HAP-1 (cell line): ENCODE data around the gene DCC.

Source experiments
- DNase-seq, 2 experiments: peaks; one replicate each; pipeline ENCODE4 v3.0.0-alpha.2; 2016 to 2020; ENCODE audit warnings: low spot score in 2 of 2
- H3K27me3 ChIP-seq: fragments of 250-450 bp; sonication (Bioruptor Pico); 2 replicates; pipeline ENCODE4 v1.5.1; 2020; ENCODE audit warnings: low read depth, mild to moderate bottlenecking, moderate library complexity
- H3K36me3 ChIP-seq: fragments of 250-450 bp; sonication (Bioruptor Pico); replicated peaks from 2 replicates; pipeline ENCODE4 v1.5.1; 2020; ENCODE audit warnings: mild to moderate bottlenecking
- H3K4me1 ChIP-seq: fragments of 250-450 bp; sonication (Bioruptor Pico); 2 replicates; pipeline ENCODE4 v1.5.1; 2020; ENCODE audit warnings: mild to moderate bottlenecking
- H3K4me3 ChIP-seq: fragments of 250-450 bp; sonication (Bioruptor Pico); 2 replicates; pipeline ENCODE4 v1.5.1; 2020; ENCODE audit warnings: mild to moderate bottlenecking, moderate library complexity
- H3K9me3 ChIP-seq: fragments of 250-450 bp; sonication (Bioruptor Pico); 2 replicates; pipeline ENCODE4 v1.5.1; 2020; ENCODE audit warnings: mild to moderate bottlenecking, moderate library complexity
- in situ Hi-C: fragments of 300-500 bp; cut with MboI; formaldehyde crosslinking; loops from 3 replicates; pipeline ENCODE4 v1.14.3; 2020; ENCODE audit warnings: low sequenced_read_pairs, inconsistent platforms, mixed read lengths

Gene DCC, protein sequence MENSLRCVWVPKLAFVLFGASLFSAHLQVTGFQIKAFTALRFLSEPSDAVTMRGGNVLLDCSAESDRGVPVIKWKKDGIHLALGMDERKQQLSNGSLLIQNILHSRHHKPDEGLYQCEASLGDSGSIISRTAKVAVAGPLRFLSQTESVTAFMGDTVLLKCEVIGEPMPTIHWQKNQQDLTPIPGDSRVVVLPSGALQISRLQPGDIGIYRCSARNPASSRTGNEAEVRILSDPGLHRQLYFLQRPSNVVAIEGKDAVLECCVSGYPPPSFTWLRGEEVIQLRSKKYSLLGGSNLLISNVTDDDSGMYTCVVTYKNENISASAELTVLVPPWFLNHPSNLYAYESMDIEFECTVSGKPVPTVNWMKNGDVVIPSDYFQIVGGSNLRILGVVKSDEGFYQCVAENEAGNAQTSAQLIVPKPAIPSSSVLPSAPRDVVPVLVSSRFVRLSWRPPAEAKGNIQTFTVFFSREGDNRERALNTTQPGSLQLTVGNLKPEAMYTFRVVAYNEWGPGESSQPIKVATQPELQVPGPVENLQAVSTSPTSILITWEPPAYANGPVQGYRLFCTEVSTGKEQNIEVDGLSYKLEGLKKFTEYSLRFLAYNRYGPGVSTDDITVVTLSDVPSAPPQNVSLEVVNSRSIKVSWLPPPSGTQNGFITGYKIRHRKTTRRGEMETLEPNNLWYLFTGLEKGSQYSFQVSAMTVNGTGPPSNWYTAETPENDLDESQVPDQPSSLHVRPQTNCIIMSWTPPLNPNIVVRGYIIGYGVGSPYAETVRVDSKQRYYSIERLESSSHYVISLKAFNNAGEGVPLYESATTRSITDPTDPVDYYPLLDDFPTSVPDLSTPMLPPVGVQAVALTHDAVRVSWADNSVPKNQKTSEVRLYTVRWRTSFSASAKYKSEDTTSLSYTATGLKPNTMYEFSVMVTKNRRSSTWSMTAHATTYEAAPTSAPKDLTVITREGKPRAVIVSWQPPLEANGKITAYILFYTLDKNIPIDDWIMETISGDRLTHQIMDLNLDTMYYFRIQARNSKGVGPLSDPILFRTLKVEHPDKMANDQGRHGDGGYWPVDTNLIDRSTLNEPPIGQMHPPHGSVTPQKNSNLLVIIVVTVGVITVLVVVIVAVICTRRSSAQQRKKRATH (N-terminal part only)

DNA sequence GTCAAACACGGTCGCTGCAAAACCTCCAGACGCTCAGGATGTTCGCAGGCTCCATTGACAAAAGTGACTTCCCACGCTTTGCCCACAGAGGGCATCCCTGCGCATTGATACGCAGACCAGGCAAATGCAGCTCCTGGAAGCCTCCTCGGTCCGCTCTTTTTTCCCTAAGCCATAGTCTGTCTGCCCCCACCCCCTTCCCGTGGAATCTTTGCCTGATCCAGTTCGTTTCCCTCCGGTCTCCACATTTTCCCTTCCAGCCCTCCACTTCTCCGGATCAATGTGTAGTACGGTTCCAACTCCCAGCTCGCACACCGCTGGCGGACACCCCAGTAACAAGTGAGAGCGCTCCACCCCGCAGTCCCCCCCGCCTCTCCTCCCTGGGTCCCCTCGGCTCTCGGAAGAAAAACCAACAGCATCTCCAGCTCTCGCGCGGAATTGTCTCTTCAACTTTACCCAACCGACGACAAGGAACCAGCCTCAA, at the start of gene DCC:
Gene DCC, plus strand, starts transcription at position 307 of the 481 bp plus-strand sequence. CDS start 591 bp downstream, outside the sequence.
- Histone ChIP-seq H3K9me3 (no peaks in the 10 kb centered on the region; the same call in 1 of the 2 replicates), H3K4me1 (no peaks in the 10 kb centered on the region), H3K27me3 (no peaks in the 10 kb centered on the region), H3K4me3 (no peak within 1 kb of the TSS), H3K36me3 (no peaks in the 10 kb centered on the region)
- in situ Hi-C loops: no loop called here
- peak in 1 of 2 experiments; percentile 23 for DNase-seq

GRCh38 chr18:52310651-52311050, 29.3 kb upstream of the DCC start:
- no peaks in the 10 kb centered on the region for H3K9me3 ChIP-seq
- H3K4me1 ChIP-seq: no peaks in the 10 kb centered on the region
- in situ Hi-C loops: no loop called here
- DNase-seq: no peak
- H3K27me3 ChIP-seq: no peaks in the 10 kb centered on the region
- H3K4me3 ChIP-seq: no peak overlapping the region
- H3K36me3 ChIP-seq: no peaks in the 10 kb centered on the region

- no peaks in the 10 kb centered on the region for H3K9me3 ChIP-seq
- no peaks in the 10 kb centered on the region for H3K36me3 ChIP-seq
- H3K27me3 ChIP-seq: no peaks in the 10 kb centered on the region
- in situ Hi-C loops: no loop called here
- DNase-seq: no peak
- no peaks in the 10 kb centered on the region for H3K4me1 ChIP-seq
- H3K4me3 ChIP-seq: no peak overlapping the region
These were observed 28.7 kb upstream of the DCC start for GRCh38 chr18:52311331-52311730.

GRCh38 chr18:52312346-52312745, 27.7 kb upstream of the DCC start:
- DNase-seq: no peak
- H3K4me3 ChIP-seq: no peak overlapping the region
- H3K36me3 ChIP-seq: no peaks in the 10 kb centered on the region
- H3K27me3 ChIP-seq: no peaks in the 10 kb centered on the region
- in situ Hi-C loops: no loop called here
- H3K4me1 ChIP-seq: no peaks in the 10 kb centered on the region
- H3K9me3 ChIP-seq: no peaks in the 10 kb centered on the region

DNA sequence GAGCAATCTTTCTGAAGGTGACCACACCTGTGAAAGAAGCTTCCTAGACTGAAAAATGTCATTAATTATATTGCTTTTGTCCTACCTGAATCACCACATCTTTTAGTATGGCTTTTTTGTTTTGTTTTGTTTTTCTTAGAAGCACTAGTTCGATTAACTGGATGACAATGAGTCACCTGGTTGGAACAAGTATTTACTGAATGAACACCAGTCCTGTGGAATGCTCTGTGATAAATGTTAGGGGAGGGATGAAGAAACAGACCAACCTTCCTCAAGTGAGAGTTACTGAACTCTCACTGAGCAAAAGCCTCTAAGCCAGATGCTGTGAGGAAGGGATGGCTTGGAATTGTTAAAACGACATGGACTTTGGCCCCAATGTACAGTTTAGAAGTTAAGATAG, 26.8 kb upstream of the DCC start:
- in situ Hi-C loops: no loop called here
- no peak for DNase-seq

GRCh38 chr18:52319424-52319983, 20.5 kb upstream of the DCC start:
- in situ Hi-C loops: no loop called here
- H3K36me3 ChIP-seq: no peaks in the 10 kb centered on the region
- H3K9me3 ChIP-seq: no peaks in the 10 kb centered on the region
- no peak overlapping the region for H3K4me3 ChIP-seq
- H3K4me1 ChIP-seq: no peaks in the 10 kb centered on the region
- no peaks in the 10 kb centered on the region for H3K27me3 ChIP-seq
- no peak for DNase-seq

More for the DNA sequence above, 26.8 kb upstream of the DCC start:
- Histone ChIP-seq H3K4me1 (no peaks in the 10 kb centered on the region), H3K27me3 (no peaks in the 10 kb centered on the region), H3K4me3 (no peak overlapping the region), H3K9me3 (no peaks in the 10 kb centered on the region), H3K36me3 (no peaks in the 10 kb centered on the region)

DNA sequence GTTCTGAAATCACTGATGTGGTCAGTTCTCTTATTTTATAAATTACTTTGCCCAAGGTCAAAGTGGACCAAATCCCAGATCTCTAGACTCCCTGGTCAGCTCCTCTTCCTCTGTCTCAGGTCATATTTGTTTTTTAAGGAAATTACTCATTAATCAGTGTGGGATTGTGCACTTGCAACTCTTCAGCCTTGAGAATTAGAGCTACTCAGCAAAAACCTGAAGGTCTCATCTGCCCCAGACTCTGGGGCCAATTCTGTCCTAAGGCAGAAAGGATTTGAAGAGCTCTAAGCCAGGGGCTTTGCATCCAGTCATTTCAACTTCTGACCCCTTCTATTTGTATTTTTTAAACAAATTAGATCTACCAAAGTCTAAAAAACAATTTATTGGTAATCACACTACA, 17.7 kb upstream of the DCC start:
- Histone ChIP-seq H3K9me3 (no peaks in the 10 kb centered on the region), H3K4me1 (no peaks in the 10 kb centered on the region), H3K27me3 (no peaks in the 10 kb centered on the region), H3K36me3 (no peaks in the 10 kb centered on the region), H3K4me3 (no peak overlapping the region)
- in situ Hi-C loops: no loop called here
- DNase-seq: no peak

DNA sequence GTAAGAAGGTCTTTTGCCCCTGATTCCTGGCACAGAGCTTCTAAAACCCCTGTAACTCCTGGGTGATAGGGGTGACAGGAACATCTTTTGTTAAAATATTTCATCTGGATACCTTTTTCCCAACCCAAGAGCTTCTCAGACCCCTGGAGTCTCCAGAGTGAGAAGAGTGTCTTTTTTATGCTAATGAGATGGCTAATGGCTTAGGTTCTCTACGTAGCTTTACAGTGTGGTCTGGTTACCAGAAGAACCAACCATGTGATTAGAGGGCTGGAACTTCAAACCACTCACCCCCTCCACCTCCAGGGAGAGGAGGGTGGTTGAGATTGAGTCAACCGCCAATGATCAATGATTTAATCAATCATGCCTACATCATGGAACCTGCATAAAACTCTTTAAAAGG, 16.2 kb upstream of the DCC start:
- no peak for DNase-seq
- H3K4me1 ChIP-seq: no peaks in the 10 kb centered on the region
- no peaks in the 10 kb centered on the region for H3K27me3 ChIP-seq
- in situ Hi-C loops: no loop called here
- no peak overlapping the region for H3K4me3 ChIP-seq
- no peaks in the 10 kb centered on the region for H3K9me3 ChIP-seq
- no peaks in the 10 kb centered on the region for H3K36me3 ChIP-seq

DNA sequence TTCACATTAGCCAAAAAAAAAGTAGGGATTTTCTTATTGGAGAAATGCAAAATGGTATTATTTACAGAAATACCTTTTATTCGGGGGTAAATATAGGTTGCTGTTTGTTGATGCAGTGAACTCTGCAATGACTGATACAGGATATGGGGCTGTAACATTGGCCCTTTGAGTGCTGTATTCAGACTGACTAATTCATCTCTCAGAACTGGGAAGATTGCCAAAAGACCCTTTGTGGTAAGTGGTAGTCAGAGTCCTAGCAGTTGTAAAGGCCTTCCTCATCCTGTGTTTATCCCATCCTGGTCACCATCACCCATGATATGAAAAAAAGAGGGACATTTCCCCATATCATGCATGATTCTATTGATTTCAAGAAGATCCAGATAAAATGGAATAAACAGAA, 14.0 kb upstream of the DCC start:
- Histone ChIP-seq H3K9me3 (no peaks in the 10 kb centered on the region), H3K4me1 (no peaks in the 10 kb centered on the region), H3K36me3 (no peaks in the 10 kb centered on the region), H3K4me3 (no peak overlapping the region), H3K27me3 (no peaks in the 10 kb centered on the region)
- in situ Hi-C loops: no loop called here
- DNase-seq: no peak

- Histone ChIP-seq H3K36me3 (no peaks in the 10 kb centered on the region), H3K9me3 (no peaks in the 10 kb centered on the region; the same call in 1 of the 2 replicates), H3K4me3 (no peak overlapping the region), H3K4me1 (no peaks in the 10 kb centered on the region), H3K27me3 (no peaks in the 10 kb centered on the region)
- in situ Hi-C loops: no loop called here
- DNase-seq: no peak
These were observed 6.1 kb upstream of the DCC start for GRCh38 chr18:52333860-52334259.

- Histone ChIP-seq H3K9me3 (no peaks in the 10 kb centered on the region; the same call in 1 of the 2 replicates), H3K27me3 (no peaks in the 10 kb centered on the region), H3K36me3 (no peaks in the 10 kb centered on the region), H3K4me3 (no peak overlapping the region), H3K4me1 (no peaks in the 10 kb centered on the region)
- in situ Hi-C loops: no loop called here
- DNase-seq: no peak
These were observed 5.7 kb upstream of the DCC start for GRCh38 chr18:52334307-52334706.

- Histone ChIP-seq H3K36me3 (no peaks in the 10 kb centered on the region), H3K4me3 (no peak overlapping the region), H3K9me3 (no peaks in the 10 kb centered on the region; the same call in 1 of the 2 replicates), H3K4me1 (no peaks in the 10 kb centered on the region), H3K27me3 (no peaks in the 10 kb centered on the region)
- in situ Hi-C loops: no loop called here
- DNase-seq: no peak
These were observed 5.1 kb upstream of the DCC start for GRCh38 chr18:52334896-52335295.

- no peaks in the 10 kb centered on the region for H3K27me3 ChIP-seq
- H3K4me1 ChIP-seq: no peaks in the 10 kb centered on the region
- H3K9me3 ChIP-seq: no peaks in the 10 kb centered on the region; the same call in 1 of the 2 replicates
- H3K36me3 ChIP-seq: no peaks in the 10 kb centered on the region
- in situ Hi-C loops: no loop called here
- no peak for DNase-seq
- no peak overlapping the region for H3K4me3 ChIP-seq
These were observed 2.7 kb upstream of the DCC start for GRCh38 chr18:52337276-52337675.
